DOHH2 (cell line): Measurements from ENCODE around the gene MYO1D.

Experiments used
- H3F3A ChIP-seq: fragments of 200-600 bp; sonication (generic), shearing (Covaris generic); 2 replicates; pipeline ENCODE4 v1.6.0; 2016; ENCODE audit warnings: antibody characterized with exemption, mild to moderate bottlenecking; ENCODE audit not compliant: control insufficient read depth, insufficient read depth
- H3K27ac ChIP-seq: fragments of 200-600 bp; sonication (generic); 2 replicates; pipeline ENCODE4 v1.5.1; 2014; ENCODE audit warnings: low read depth, mild to moderate bottlenecking, low read length, moderate library complexity
- H3K27me3 ChIP-seq: fragments of 200-600 bp; sonication (generic); 2 replicates; pipeline ENCODE4 v1.6.1; 2014; ENCODE audit warnings: mild to moderate bottlenecking, low read length, mixed read lengths; ENCODE audit not compliant: control insufficient read depth
- H3K36me3 ChIP-seq: fragments of 200-600 bp; sonication (generic); 2 replicates; pipeline ENCODE4 v1.6.1; 2014; ENCODE audit warnings: mild to moderate bottlenecking, low read length, moderate library complexity, mixed read lengths; ENCODE audit not compliant: control insufficient read depth
- H3K4me1 ChIP-seq: fragments of 200-600 bp; sonication (generic); 2 replicates; pipeline ENCODE4 v1.6.1; 2014; ENCODE audit warnings: mild to moderate bottlenecking, low read length, mixed read lengths; ENCODE audit not compliant: control insufficient read depth
- H3K4me2 ChIP-seq: fragments of 200-600 bp; sonication (generic); 2 replicates; pipeline ENCODE4 v1.6.0; 2014; ENCODE audit warnings: mild to moderate bottlenecking, low read length, moderate library complexity
- H3K4me3 ChIP-seq: fragments of 200-600 bp; sonication (generic); 2 replicates; pipeline ENCODE4 v1.5.1; 2014; ENCODE audit warnings: mild to moderate bottlenecking, low read length, mixed read lengths
- H3K79me2 ChIP-seq: fragments of 200-600 bp; sonication (generic); 2 replicates; pipeline ENCODE4 v1.6.1; 2014; ENCODE audit warnings: mild to moderate bottlenecking, low read length, mixed read lengths; ENCODE audit not compliant: control insufficient read depth
- H3K9me2 ChIP-seq: fragments of 200-600 bp; sonication (generic); replicated peaks from 2 replicates; pipeline ENCODE4 v1.6.1; 2014; ENCODE audit warnings: mild to moderate bottlenecking, low read length, mixed read lengths; ENCODE audit not compliant: control insufficient read depth
- H3K9me3 ChIP-seq: fragments of 200-600 bp; sonication (generic); 2 replicates; pipeline ENCODE4 v1.6.1; 2014; ENCODE audit warnings: antibody characterized with exemption, low read length, mixed read lengths; ENCODE audit not compliant: control insufficient read depth, insufficient read depth
- H4K20me1 ChIP-seq: fragments of 200-600 bp; sonication (generic); 2 replicates; pipeline ENCODE4 v1.6.0; 2014; ENCODE audit warnings: low read depth, mild to moderate bottlenecking, antibody characterized with exemption, low read length, moderate library complexity; ENCODE audit not compliant: control insufficient read depth, insufficient read depth
- EZH2phosphoT487 ChIP-seq: fragments of 200-600 bp; sonication (generic); IDR thresholded peaks from 2 replicates; pipeline ENCODE4 v1.6.1; 2017; ENCODE audit warnings: borderline replicate concordance, mild to moderate bottlenecking, antibody characterized with exemption, low read length, moderate library complexity, mixed read lengths
- TF ChIP-seq, protein P1 (sequence below): fragments of 200-600 bp; sonication (generic); IDR thresholded peaks from one replicate; pipeline ENCODE4 v1.5.1; 2014; ENCODE audit warnings: antibody characterized with exemption, mild to moderate bottlenecking, low read depth, low read length; ENCODE audit not compliant: poor library complexity, severe bottlenecking

MYO1D gene

GRCh38 chr17:32732900-32733299 is 144.0 kb downstream of the MYO1D start:
- H3K27me3 ChIP-seq: no peaks in the 10 kb centered on the region
- no peak overlapping the region for H3K27ac ChIP-seq
- no peaks in the 10 kb centered on the region for H3K79me2 ChIP-seq
- peaks cover 16% of the 10 kb centered on the region for H3K9me3 ChIP-seq
- no peak overlapping the region for H3K4me2 ChIP-seq
- no peak overlapping the region for H3K4me3 ChIP-seq
- no peaks in the 10 kb centered on the region for H4K20me1 ChIP-seq
- H3K9me2 ChIP-seq: no peaks in the 10 kb centered on the region
- no peak for TF ChIP-seq EZH2phosphoT487
- TF ChIP-seq, protein P1, sequence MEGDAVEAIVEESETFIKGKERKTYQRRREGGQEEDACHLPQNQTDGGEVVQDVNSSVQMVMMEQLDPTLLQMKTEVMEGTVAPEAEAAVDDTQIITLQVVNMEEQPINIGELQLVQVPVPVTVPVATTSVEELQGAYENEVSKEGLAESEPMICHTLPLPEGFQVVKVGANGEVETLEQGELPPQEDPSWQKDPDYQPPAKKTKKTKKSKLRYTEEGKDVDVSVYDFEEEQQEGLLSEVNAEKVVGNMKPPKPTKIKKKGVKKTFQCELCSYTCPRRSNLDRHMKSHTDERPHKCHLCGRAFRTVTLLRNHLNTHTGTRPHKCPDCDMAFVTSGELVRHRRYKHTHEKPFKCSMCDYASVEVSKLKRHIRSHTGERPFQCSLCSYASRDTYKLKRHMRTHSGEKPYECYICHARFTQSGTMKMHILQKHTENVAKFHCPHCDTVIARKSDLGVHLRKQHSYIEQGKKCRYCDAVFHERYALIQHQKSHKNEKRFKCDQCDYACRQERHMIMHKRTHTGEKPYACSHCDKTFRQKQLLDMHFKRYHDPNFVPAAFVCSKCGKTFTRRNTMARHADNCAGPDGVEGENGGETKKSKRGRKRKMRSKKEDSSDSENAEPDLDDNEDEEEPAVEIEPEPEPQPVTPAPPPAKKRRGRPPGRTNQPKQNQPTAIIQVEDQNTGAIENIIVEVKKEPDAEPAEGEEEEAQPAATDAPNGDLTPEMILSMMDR: no peak
- no peaks in the 10 kb centered on the region for H3F3A ChIP-seq
- H3K4me1 ChIP-seq: no peaks in the 10 kb centered on the region
- no peaks in the 10 kb centered on the region for H3K36me3 ChIP-seq

- TF ChIP-seq EZH2phosphoT487: no peak
- TF ChIP-seq, protein P1: no peak
- H3K9me3 ChIP-seq: peaks cover 16% of the 10 kb centered on the region
- no peaks in the 10 kb centered on the region for H3K4me1 ChIP-seq
- no peak overlapping the region for H3K4me3 ChIP-seq
- H3K9me2 ChIP-seq: no peaks in the 10 kb centered on the region
- H3K36me3 ChIP-seq: no peaks in the 10 kb centered on the region
- H3K27ac ChIP-seq: no peak overlapping the region
- no peaks in the 10 kb centered on the region for H3K27me3 ChIP-seq
- H3K4me2 ChIP-seq: no peak overlapping the region
- H3F3A ChIP-seq: no peaks in the 10 kb centered on the region
- no peaks in the 10 kb centered on the region for H3K79me2 ChIP-seq
- H4K20me1 ChIP-seq: no peaks in the 10 kb centered on the region
Observed at GRCh38 chr17:32732296-32732642, 144.7 kb downstream of the MYO1D start.

DNA sequence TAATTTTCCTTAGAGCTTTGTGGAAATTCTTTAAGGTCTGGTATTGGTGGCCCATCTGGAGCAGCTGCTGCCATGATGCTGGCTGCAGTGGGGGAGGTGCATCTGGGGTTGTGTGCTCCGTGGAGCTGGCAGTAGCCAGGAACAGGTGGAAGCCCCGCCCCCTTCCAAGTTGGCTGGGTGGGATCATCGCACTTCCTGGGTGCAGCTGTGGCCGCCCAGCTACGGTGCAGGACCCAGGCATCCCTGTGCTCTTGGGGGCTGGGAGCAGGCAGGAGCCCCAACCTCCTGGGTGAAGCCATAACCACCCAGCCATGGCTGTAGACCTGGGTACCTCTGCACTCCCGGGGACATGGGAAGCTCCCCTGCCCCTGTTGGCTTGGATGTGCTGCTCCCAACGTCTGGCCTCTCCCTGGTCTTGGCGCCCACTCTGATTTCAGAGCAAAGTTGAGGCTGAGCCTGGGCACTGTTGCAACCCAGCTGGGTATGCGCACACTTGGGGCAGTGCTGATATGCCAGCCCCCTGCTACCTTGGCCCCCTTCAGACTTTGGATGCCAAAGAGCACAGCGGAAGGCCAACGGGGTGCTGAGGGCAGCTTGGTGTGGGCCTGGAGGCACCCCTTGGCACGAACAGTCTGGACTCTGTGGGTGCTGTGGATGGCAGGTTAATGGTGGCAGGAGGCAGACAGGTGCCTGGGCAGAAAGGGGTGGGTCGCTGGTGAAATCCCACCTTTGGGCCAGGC is 145.2 kb downstream of the MYO1D start:
- Histone ChIP-seq H4K20me1 (no peaks in the 10 kb centered on the region), H3F3A (no peaks in the 10 kb centered on the region), H3K4me3 (no peak overlapping the region), H3K36me3 (no peaks in the 10 kb centered on the region), H3K79me2 (no peaks in the 10 kb centered on the region), H3K9me2 (no peaks in the 10 kb centered on the region), H3K27me3 (no peaks in the 10 kb centered on the region), H3K4me2 (no peak overlapping the region), H3K9me3 (peaks cover 16% of the 10 kb centered on the region), H3K27ac (no peak overlapping the region), H3K4me1 (no peaks in the 10 kb centered on the region)
- no peak for TF ChIP-seq EZH2phosphoT487
- TF ChIP-seq, protein P1: no peak
